Karpas-422 (cell line): ENCODE measurements around the gene KAZN. TPM values are rescaled to one million over a fixed set of nuclear protein-coding genes. Genes with fewer than 3 reads are reported as not detected.

ENCODE experiments used
- DNase-seq: peaks from one replicate; pipeline ENCODE4 v3.0.0-alpha.2; 2015
- H2AFZ ChIP-seq: fragments of 200-600 bp; sonication (generic); 2 replicates; pipeline ENCODE4 v1.6.1; 2014; ENCODE audit warnings: antibody characterized with exemption, low read length, mixed read lengths
- H3K27ac ChIP-seq: fragments of 200-600 bp; sonication (generic); 2 replicates; pipeline ENCODE4 v1.5.1; 2014; ENCODE audit warnings: mild to moderate bottlenecking, low read length, moderate library complexity
- H3K27me3 ChIP-seq: fragments of 200-600 bp; sonication (generic); 2 replicates; pipeline ENCODE4 v1.6.1; 2014; ENCODE audit warnings: low read length, mixed read lengths
- H3K36me3 ChIP-seq: fragments of 200-600 bp; sonication (generic); 2 replicates; pipeline ENCODE4 v1.6.1; 2014; ENCODE audit warnings: low read length, mixed read lengths; ENCODE audit not compliant: insufficient read depth
- H3K4me1 ChIP-seq: fragments of 200-600 bp; sonication (generic); 2 replicates; pipeline ENCODE4 v1.6.1; 2014; ENCODE audit warnings: mild to moderate bottlenecking, low read length, mixed read lengths
- H3K4me2 ChIP-seq: fragments of 200-600 bp; sonication (generic); 2 replicates; pipeline ENCODE4 v1.6.1; 2014; ENCODE audit warnings: low read length, low read depth, mild to moderate bottlenecking; ENCODE audit not compliant: poor library complexity, severe bottlenecking
- H3K4me3 ChIP-seq: fragments of 200-600 bp; sonication (generic); 2 replicates; pipeline ENCODE4 v1.5.1; 2014; ENCODE audit warnings: mild to moderate bottlenecking, antibody characterized with exemption, low read length, mixed read lengths
- H3K79me2 ChIP-seq: fragments of 200-600 bp; sonication (generic); 2 replicates; pipeline ENCODE4 v1.6.1; 2014; ENCODE audit warnings: mild to moderate bottlenecking, low read length, mixed read lengths
- H3K9ac ChIP-seq: fragments of 200-600 bp; sonication (generic); 2 replicates; pipeline ENCODE4 v1.6.0; 2014; ENCODE audit warnings: low read length
- H3K9me2 ChIP-seq: fragments of 200-600 bp; sonication (generic), shearing (Covaris generic); replicated peaks from 2 replicates; pipeline ENCODE4 v1.6.0; 2014; ENCODE audit warnings: mild to moderate bottlenecking, low read length, moderate library complexity; ENCODE audit not compliant: insufficient read depth
- H3K9me3 ChIP-seq: fragments of 300-700, 200-600 bp; sonication (generic); 2 replicates; pipeline ENCODE4 v1.6.1; 2014; ENCODE audit warnings: low read length, mixed read lengths
- H4K20me1 ChIP-seq: fragments of 200-600 bp; sonication (generic); 2 replicates; pipeline ENCODE4 v1.6.1; 2014; ENCODE audit warnings: mild to moderate bottlenecking, antibody characterized with exemption, low read length, low read depth; ENCODE audit not compliant: insufficient read depth
- total RNA-seq: library from RNA; depleted of rRNA; stranded (reverse); fragments of >200 nt; shearing (Covaris generic); gene quantifications from 2 replicates; pipeline ENCODE4 v1.2.3, GENCODE V29; 2014; ENCODE audit warnings: low replicate concordance

The KAZN gene
- total RNA-seq, 1 experiment from 2014 or later, result not detected

GRCh38 chr1:14767075-14767474 is 168.6 kb downstream of the KAZN start:
- Histone ChIP-seq H3K27me3 (no peaks in the 10 kb centered on the region), H3K4me1 (peaks cover 3% of the 10 kb centered on the region; the same call in 1 of the 2 replicates), H3K36me3 (no peaks in the 10 kb centered on the region), H3K9me2 (no peaks in the 10 kb centered on the region), H3K9me3 (no peaks in the 10 kb centered on the region), H4K20me1 (no peaks in the 10 kb centered on the region), H3K79me2 (no peaks in the 10 kb centered on the region), H3K27ac (no peak overlapping the region), H3K4me2 (no peak overlapping the region), H3K9ac (no peak overlapping the region), H2AFZ (no peak overlapping the region), H3K4me3 (no peak overlapping the region)
- DNase-seq, result no peak

GRCh38 chr1:14768582-14769304 is 170.3 kb downstream of the KAZN start:
- Histone ChIP-seq H3K79me2 (no peaks in the 10 kb centered on the region), H2AFZ (no peak overlapping the region), H3K27me3 (no peaks in the 10 kb centered on the region), H3K4me3 (no peak overlapping the region), H3K9me2 (no peaks in the 10 kb centered on the region), H4K20me1 (no peaks in the 10 kb centered on the region), H3K36me3 (no peaks in the 10 kb centered on the region), H3K9ac (no peak overlapping the region), H3K9me3 (no peaks in the 10 kb centered on the region), H3K4me2 (no peak overlapping the region), H3K27ac (no peak overlapping the region), H3K4me1 (peaks cover 3% of the 10 kb centered on the region; the same call in 1 of the 2 replicates)
- DNase-seq, result no peak

DNA sequence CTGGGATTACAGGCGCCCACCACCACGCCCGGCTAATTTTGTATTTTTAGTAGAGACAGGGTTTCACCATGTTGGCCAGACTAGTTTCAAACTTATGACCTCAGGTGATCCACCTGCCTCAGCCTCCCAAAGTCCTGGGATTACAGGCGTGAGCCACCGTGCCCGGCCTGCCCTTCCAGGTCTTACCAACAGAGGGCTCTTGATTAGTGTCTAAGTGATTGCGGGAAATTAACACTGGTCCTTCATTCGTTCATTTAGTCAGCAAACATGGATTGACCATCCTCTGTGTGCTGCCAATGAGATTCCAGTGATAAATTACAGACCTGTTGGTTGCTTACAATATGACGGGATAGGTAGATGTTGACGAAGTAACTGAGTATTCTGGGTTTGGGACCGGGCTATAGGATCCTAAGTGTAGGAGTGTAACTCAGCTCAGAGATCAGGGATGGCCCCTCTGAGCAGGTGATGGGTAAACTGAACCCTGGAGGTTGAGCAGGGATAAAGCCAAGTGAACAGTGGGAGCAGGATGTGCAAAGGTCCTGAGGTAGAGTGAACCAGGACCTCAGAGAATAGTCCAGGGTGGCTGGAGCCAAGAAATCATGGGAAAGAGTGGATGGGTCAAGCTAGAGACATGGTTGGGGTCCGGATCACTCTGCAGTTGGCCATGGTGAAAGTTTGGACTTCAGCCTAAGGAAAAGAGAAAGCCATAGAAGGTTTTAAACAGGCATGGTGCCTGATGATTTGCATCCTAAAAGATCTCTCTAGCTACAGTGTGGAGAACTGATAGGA is 171.2 kb downstream of the KAZN start:
- DNase-seq, result no peak
- Histone ChIP-seq H4K20me1 (no peaks in the 10 kb centered on the region), H3K36me3 (no peaks in the 10 kb centered on the region), H3K9me2 (no peaks in the 10 kb centered on the region), H3K4me3 (no peak overlapping the region), H3K4me2 (no peak overlapping the region), H2AFZ (no peak overlapping the region), H3K79me2 (no peaks in the 10 kb centered on the region), H3K9me3 (no peaks in the 10 kb centered on the region), H3K9ac (no peak overlapping the region), H3K27me3 (no peaks in the 10 kb centered on the region), H3K4me1 (peaks cover 3% of the 10 kb centered on the region; the same call in 1 of the 2 replicates), H3K27ac (no peak overlapping the region)

DNA sequence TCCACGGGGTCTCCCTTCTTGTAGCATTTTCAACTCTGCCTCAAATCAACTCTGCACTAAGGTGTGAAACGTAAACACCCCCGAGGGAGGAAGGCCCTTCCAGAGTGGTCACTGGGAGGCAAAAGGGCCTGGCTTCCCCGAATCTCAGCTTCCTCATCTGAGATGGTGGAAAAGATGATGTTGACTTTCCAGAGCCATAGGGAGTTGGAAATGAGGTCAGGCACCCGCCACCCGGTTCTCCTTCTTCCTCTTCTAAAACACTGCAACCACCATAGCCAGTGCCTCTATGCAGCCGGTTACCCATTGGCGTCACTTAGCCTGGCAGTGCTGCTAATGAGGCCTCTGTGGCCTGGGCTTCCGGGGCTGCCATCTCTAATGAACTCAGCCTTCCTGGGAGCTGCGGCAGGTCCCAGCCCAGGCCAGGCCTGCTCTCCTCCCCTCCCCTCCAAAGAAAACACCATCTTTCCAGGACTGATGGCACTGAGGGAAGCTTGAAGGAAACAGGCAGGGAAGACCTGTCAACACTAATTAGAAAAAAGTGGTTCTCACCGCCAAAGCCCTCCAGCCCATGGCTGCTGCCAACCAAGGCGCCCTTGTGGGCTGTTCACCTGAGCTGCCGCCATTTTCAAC is 175.0 kb downstream of the KAZN start:
- no peak for DNase-seq
- H3K9me3 ChIP-seq, result no peaks in the 10 kb centered on the region
- H3K4me3 ChIP-seq, result no peak overlapping the region
- no peak overlapping the region for H2AFZ ChIP-seq
- no peak overlapping the region for H3K4me2 ChIP-seq
- no peaks in the 10 kb centered on the region for H3K79me2 ChIP-seq
- H3K36me3 ChIP-seq, result no peaks in the 10 kb centered on the region
- H4K20me1 ChIP-seq, result no peaks in the 10 kb centered on the region
- no peaks in the 10 kb centered on the region for H3K9me2 ChIP-seq
- no peak overlapping the region for H3K9ac ChIP-seq
- no peaks in the 10 kb centered on the region for H3K4me1 ChIP-seq
- H3K27ac ChIP-seq, result no peak overlapping the region
- H3K27me3 ChIP-seq, result no peaks in the 10 kb centered on the region

DNA sequence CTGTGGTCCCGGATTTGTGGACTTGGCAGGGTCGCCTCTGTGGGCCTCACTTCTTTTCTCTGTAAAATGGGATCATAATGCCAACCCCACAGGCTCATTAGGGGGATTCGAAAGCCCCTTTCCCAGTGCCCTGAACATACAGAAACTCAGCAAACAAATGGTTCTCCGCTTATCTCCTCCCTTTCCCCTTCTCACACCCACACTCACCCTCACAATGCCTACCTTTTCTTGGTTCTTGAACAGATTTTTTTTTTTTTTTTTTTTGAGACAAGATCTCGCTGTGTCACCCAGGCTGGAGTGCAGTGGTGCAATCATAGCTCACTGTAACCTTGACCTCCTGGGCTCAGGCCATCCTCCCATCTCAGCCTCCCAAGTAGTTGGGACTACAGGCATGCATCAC is 175.7 kb downstream of the KAZN start:
- Histone ChIP-seq H3K4me1 (no peaks in the 10 kb centered on the region), H4K20me1 (no peaks in the 10 kb centered on the region), H3K79me2 (no peaks in the 10 kb centered on the region), H3K4me3 (no peak overlapping the region), H3K9me2 (no peaks in the 10 kb centered on the region), H3K4me2 (no peak overlapping the region), H3K9ac (no peak overlapping the region), H3K9me3 (no peaks in the 10 kb centered on the region), H3K27me3 (no peaks in the 10 kb centered on the region), H2AFZ (no peak overlapping the region), H3K36me3 (no peaks in the 10 kb centered on the region), H3K27ac (no peak overlapping the region)
- no peak for DNase-seq

DNA sequence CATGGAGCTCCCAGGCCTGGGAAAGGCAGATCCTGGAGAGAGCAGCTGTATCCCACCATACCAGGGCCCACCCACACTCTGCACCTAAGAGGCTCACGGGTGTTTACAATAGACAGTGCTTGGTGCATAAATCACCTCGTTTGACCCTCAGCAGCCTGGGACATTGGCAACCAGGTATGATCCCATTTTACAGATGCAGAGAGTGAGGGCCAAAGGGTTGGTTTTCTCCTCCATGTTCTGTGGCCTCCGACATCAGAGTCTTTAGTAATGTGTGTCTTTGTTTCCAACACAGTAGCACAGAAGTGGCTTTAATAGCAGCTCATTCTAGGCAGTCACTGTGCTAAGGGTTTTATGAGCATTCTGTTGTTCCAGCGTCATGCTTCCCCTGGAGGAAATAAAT is 176.5 kb downstream of the KAZN start:
- Histone ChIP-seq H3K9me3 (no peaks in the 10 kb centered on the region), H3K9me2 (no peaks in the 10 kb centered on the region), H4K20me1 (no peaks in the 10 kb centered on the region), H3K36me3 (no peaks in the 10 kb centered on the region), H3K4me2 (no peak overlapping the region), H3K4me1 (no peaks in the 10 kb centered on the region), H3K79me2 (no peaks in the 10 kb centered on the region), H3K4me3 (no peak overlapping the region), H2AFZ (no peak overlapping the region), H3K27ac (no peak overlapping the region), H3K9ac (no peak overlapping the region), H3K27me3 (no peaks in the 10 kb centered on the region)
- no peak for DNase-seq

GRCh38 chr1:14775434-14775833 is 176.9 kb downstream of the KAZN start:
- no peak for DNase-seq
- H3K4me1 ChIP-seq, result no peaks in the 10 kb centered on the region
- no peak overlapping the region for H3K4me2 ChIP-seq
- H3K27me3 ChIP-seq, result no peaks in the 10 kb centered on the region
- no peak overlapping the region for H3K9ac ChIP-seq
- H3K36me3 ChIP-seq, result no peaks in the 10 kb centered on the region
- no peaks in the 10 kb centered on the region for H3K79me2 ChIP-seq
- no peaks in the 10 kb centered on the region for H4K20me1 ChIP-seq
- H3K4me3 ChIP-seq, result no peak overlapping the region
- no peaks in the 10 kb centered on the region for H3K9me3 ChIP-seq
- H2AFZ ChIP-seq, result no peak overlapping the region
- no peak overlapping the region for H3K27ac ChIP-seq
- H3K9me2 ChIP-seq, result no peaks in the 10 kb centered on the region
